H7 (cell line): ENCODE data around the gene ANO4. TPM values are rescaled to one million over a fixed set of nuclear protein-coding genes. Genes with fewer than 3 reads are reported as not detected.
A peak's percentile ranks its signal among the peaks of the same experiment; 100 is the strongest.
"Not testable (repeated sequence)": the region's sequence is repeated elsewhere in the genome, so short reads cannot be mapped to it uniquely, and the experiment has no call there.

Experiments used
- DNase-seq: peaks from one replicate; pipeline ENCODE4 v3.0.0; 2012
- H3K27me3 ChIP-seq: 2 replicates; pipeline ENCODE4 v1.6.0; 2011; ENCODE audit warnings: mild to moderate bottlenecking, low read length; ENCODE audit not compliant: control insufficient read depth, insufficient read depth
- H3K36me3 ChIP-seq: replicated peaks from 2 replicates; pipeline ENCODE4 v1.5.1; 2011; ENCODE audit warnings: low read length; ENCODE audit not compliant: control insufficient read depth, insufficient read depth
- H3K4me3 ChIP-seq: 2 replicates; pipeline ENCODE4 v1.5.1; 2011; ENCODE audit warnings: low read depth, mild to moderate bottlenecking, control low read depth, low read length, moderate library complexity; ENCODE audit not compliant: insufficient read depth
- total RNA-seq: library from RNA; depleted of rRNA; stranded (reverse); fragments of >200 nt; shearing (Covaris generic); gene quantifications from 2 replicates; pipeline ENCODE4 v1.2.3, GENCODE V29; 2014

The ANO4 gene
- total RNA-seq, 1 experiment from 2014 or later = 1.7 TPM

- H3K27me3 ChIP-seq = no peaks in the 10 kb centered on the region
- DNase-seq = no peak
- H3K36me3 ChIP-seq = no peaks in the 10 kb centered on the region
- H3K4me3 ChIP-seq = no peak overlapping the region
These were observed 293.3 kb downstream of the ANO4 start for GRCh38 chr12:101087920-101088319.

GRCh38 chr12:101089271-101089670 lies 294.7 kb downstream of the ANO4 start:
- Histone ChIP-seq H3K4me3 (no peak overlapping the region), H3K36me3 (no peaks in the 10 kb centered on the region), H3K27me3 (no peaks in the 10 kb centered on the region)
- DNase-seq = no peak

- H3K4me3 ChIP-seq, H3K36me3 ChIP-seq, DNase-seq, H3K27me3 ChIP-seq: not testable (repeated sequence)
These were observed 295.6 kb downstream of the ANO4 start for GRCh38 chr12:101090222-101090621.

- no peaks in the 10 kb centered on the region for H3K36me3 ChIP-seq
- H3K27me3 ChIP-seq = no peaks in the 10 kb centered on the region
- no peak overlapping the region for H3K4me3 ChIP-seq
- no peak for DNase-seq
These were observed 303.4 kb downstream of the ANO4 start for GRCh38 chr12:101097829-101098580.

- Histone ChIP-seq H3K27me3 (no peaks in the 10 kb centered on the region), H3K4me3 (no peak overlapping the region), H3K36me3 (no peaks in the 10 kb centered on the region)
- no peak for DNase-seq
These were observed 312.6 kb downstream of the ANO4 start for GRCh38 chr12:101107032-101107763.

- Histone ChIP-seq H3K27me3 (no peaks in the 10 kb centered on the region), H3K36me3 (no peaks in the 10 kb centered on the region), H3K4me3 (no peak overlapping the region)
- no peak for DNase-seq
These were observed 313.6 kb downstream of the ANO4 start for GRCh38 chr12:101108130-101108529.

GRCh38 chr12:101110866-101111265 lies 316.3 kb downstream of the ANO4 start:
- H3K27me3 ChIP-seq = no peaks in the 10 kb centered on the region
- H3K4me3 ChIP-seq = no peak overlapping the region
- no peak for DNase-seq
- no peaks in the 10 kb centered on the region for H3K36me3 ChIP-seq

GRCh38 chr12:101111441-101111840 lies 316.9 kb downstream of the ANO4 start:
- H3K36me3 ChIP-seq = no peaks in the 10 kb centered on the region
- H3K27me3 ChIP-seq = no peaks in the 10 kb centered on the region
- DNase-seq = no peak
- H3K4me3 ChIP-seq = no peak overlapping the region

GRCh38 chr12:101115326-101115725 lies 320.8 kb downstream of the ANO4 start:
- Histone ChIP-seq H3K4me3 (no peak overlapping the region), H3K36me3 (no peaks in the 10 kb centered on the region), H3K27me3 (no peaks in the 10 kb centered on the region)
- DNase-seq = no peak

- DNase-seq = no peak
- no peaks in the 10 kb centered on the region for H3K36me3 ChIP-seq
- no peaks in the 10 kb centered on the region for H3K27me3 ChIP-seq
- H3K4me3 ChIP-seq = no peak overlapping the region
These were observed 322.3 kb downstream of the ANO4 start for GRCh38 chr12:101116911-101117310.

- DNase-seq = no peak
These were observed 323.3 kb downstream of the ANO4 start for GRCh38 chr12:101117842-101118241.

GRCh38 chr12:101127521-101128219 lies 333.1 kb downstream of the ANO4 start:
- Histone ChIP-seq H3K27me3 (no peaks in the 10 kb centered on the region), H3K36me3 (no peaks in the 10 kb centered on the region), H3K4me3 (no peak overlapping the region)
- no peak for DNase-seq

More at GRCh38 chr12:101117842-101118241, 323.3 kb downstream of the ANO4 start:
- Histone ChIP-seq H3K4me3 (no peak overlapping the region), H3K36me3 (no peaks in the 10 kb centered on the region), H3K27me3 (no peaks in the 10 kb centered on the region)

GRCh38 chr12:101145777-101146431 lies 351.3 kb downstream of the ANO4 start:
- not testable (repeated sequence) for H3K36me3 ChIP-seq, DNase-seq, H3K27me3 ChIP-seq
- H3K4me3 ChIP-seq = peak overlapping the region; percentile 50

GRCh38 chr12:101165319-101165718 lies 370.7 kb downstream of the ANO4 start:
- Histone ChIP-seq H3K27me3 (no peaks in the 10 kb centered on the region), H3K4me3 (no peak overlapping the region), H3K36me3 (no peaks in the 10 kb centered on the region)
- DNase-seq = no peak
